AG04450 (cell line): ENCODE measurements around the gene SIGLEC8. TPM values are rescaled to one million over a fixed set of nuclear protein-coding genes. Genes with fewer than 3 reads are reported as not detected.

Experiments
- CTCF ChIA-PET: fragments of 300-600, 350-600 bp; formaldehyde crosslinking; extraction: SDS; loops from one replicate; lab custom pipeline; 2022; ENCODE audit warnings: antibody characterized with exemption, inconsistent platforms; lab: Charles Lee
- POLR2A ChIA-PET: fragments of 350-600 bp; formaldehyde crosslinking; extraction: SDS; loops from one replicate; lab custom pipeline; 2021; ENCODE audit warnings: antibody characterized with exemption, inconsistent platforms; lab: Yijun Ruan, JAX
- DNase-seq: peaks from one replicate; pipeline ENCODE4 v3.0.0-alpha.2; 2011; ENCODE audit warnings: low read depth, low spot score
- H3K27ac ChIP-seq: one replicate; pipeline ENCODE4 v1.5.1; 2012; ENCODE audit warnings: low read depth, low read length, control low read depth
- H3K27me3 ChIP-seq: one replicate; pipeline ENCODE4 v1.6.0; 2012; ENCODE audit warnings: low read length; ENCODE audit not compliant: control insufficient read depth, insufficient read depth
- H3K4me3 ChIP-seq: 2 replicates; pipeline ENCODE4 v1.5.1; 2011; ENCODE audit warnings: mild to moderate bottlenecking, low read depth, low read length, control low read depth
- H3K9me3 ChIP-seq: 2 replicates; pipeline ENCODE4 v1.5.1; 2012; ENCODE audit warnings: low read length; ENCODE audit not compliant: control insufficient read depth, insufficient read depth
- CTCF ChIP-seq: IDR thresholded peaks from 2 replicates; pipeline ENCODE4 v1.5.1; 2011; ENCODE audit warnings: low read depth, low read length, control low read depth, inconsistent platforms
- polyA plus RNA-seq: library from polyadenylated mRNA; depleted of rRNA; stranded (reverse); fragments of >200 nt; gene quantifications from 2 replicates; pipeline ENCODE4 v1.2.3, GENCODE V29; 2011

The SIGLEC8 gene
- polyA plus RNA-seq, 1 experiment = not detected

GRCh38 chr19:51439021-51439465 lies 19.2 kb downstream of the SIGLEC8 start:
- no peak for DNase-seq
- peak; percentile 31; the same call in 1 of the 2 replicates for TF ChIP-seq CTCF
- Histone ChIP-seq H3K27ac (no peak overlapping the region), H3K27me3 (no peaks in the 10 kb centered on the region), H3K9me3 (no peaks in the 10 kb centered on the region; the same call in 1 of the 2 replicates), H3K4me3 (no peak overlapping the region)
- POLR2A ChIA-PET = no interaction called here
- CTCF ChIA-PET = interaction anchor here (1.8 kb wide), 1 partner anchor 17 kb away, joined by 6 read pairs; no protein-coding TSS in a partner anchor

- no peak for DNase-seq
- no peaks in the 10 kb centered on the region for H3K27me3 ChIP-seq
- ChIA-PET POLR2A (no interaction called here), CTCF (no interaction called here)
- no peaks in the 10 kb centered on the region; the same call in 1 of the 2 replicates for H3K9me3 ChIP-seq
- H3K4me3 ChIP-seq = no peak overlapping the region
- TF ChIP-seq CTCF = no peak
- no peak overlapping the region for H3K27ac ChIP-seq
Measured at GRCh38 chr19:51434456-51434855, 23.8 kb downstream of the SIGLEC8 start.

GRCh38 chr19:51433043-51433442 lies 25.2 kb downstream of the SIGLEC8 start:
- CTCF ChIA-PET = interaction anchor here (0.6 to 0.7 kb wide), 4 partner anchors 19 to 486 kb away, joined by 3 to 5 read pairs (median 4); no protein-coding TSS in a partner anchor
- no peak for TF ChIP-seq CTCF
- H3K27ac ChIP-seq = no peak overlapping the region
- H3K9me3 ChIP-seq = no peaks in the 10 kb centered on the region
- no peak for DNase-seq
- H3K4me3 ChIP-seq = no peak overlapping the region
- no peaks in the 10 kb centered on the region for H3K27me3 ChIP-seq
- POLR2A ChIA-PET = no interaction called here

GRCh38 chr19:51431124-51431523 lies 27.1 kb downstream of the SIGLEC8 start:
- POLR2A ChIA-PET = no interaction called here
- no peaks in the 10 kb centered on the region; the same call in 1 of the 2 replicates for H3K9me3 ChIP-seq
- H3K27ac ChIP-seq = no peak overlapping the region
- no peaks in the 10 kb centered on the region for H3K27me3 ChIP-seq
- TF ChIP-seq CTCF = no peak
- CTCF ChIA-PET = no interaction called here
- H3K4me3 ChIP-seq = no peak overlapping the region
- no peak for DNase-seq

GRCh38 chr19:51430221-51430620 lies 28.0 kb downstream of the SIGLEC8 start:
- ChIA-PET POLR2A (no interaction called here), CTCF (no interaction called here)
- Histone ChIP-seq H3K27ac (no peak overlapping the region), H3K9me3 (no peaks in the 10 kb centered on the region; the same call in 1 of the 2 replicates), H3K27me3 (no peaks in the 10 kb centered on the region), H3K4me3 (no peak overlapping the region)
- DNase-seq = no peak
- TF ChIP-seq CTCF = no peak
